ENCODE measurements around the gene PDX1. TPM values are rescaled to one million over a fixed set of nuclear protein-coding genes. Genes with fewer than 3 reads are reported as not detected.
A peak's percentile ranks its signal among the peaks of the same experiment; 100 is the strongest.

The PDX1 gene
- total RNA-seq, 1 experiment from 2014 or later: 3.4 TPM

DNA sequence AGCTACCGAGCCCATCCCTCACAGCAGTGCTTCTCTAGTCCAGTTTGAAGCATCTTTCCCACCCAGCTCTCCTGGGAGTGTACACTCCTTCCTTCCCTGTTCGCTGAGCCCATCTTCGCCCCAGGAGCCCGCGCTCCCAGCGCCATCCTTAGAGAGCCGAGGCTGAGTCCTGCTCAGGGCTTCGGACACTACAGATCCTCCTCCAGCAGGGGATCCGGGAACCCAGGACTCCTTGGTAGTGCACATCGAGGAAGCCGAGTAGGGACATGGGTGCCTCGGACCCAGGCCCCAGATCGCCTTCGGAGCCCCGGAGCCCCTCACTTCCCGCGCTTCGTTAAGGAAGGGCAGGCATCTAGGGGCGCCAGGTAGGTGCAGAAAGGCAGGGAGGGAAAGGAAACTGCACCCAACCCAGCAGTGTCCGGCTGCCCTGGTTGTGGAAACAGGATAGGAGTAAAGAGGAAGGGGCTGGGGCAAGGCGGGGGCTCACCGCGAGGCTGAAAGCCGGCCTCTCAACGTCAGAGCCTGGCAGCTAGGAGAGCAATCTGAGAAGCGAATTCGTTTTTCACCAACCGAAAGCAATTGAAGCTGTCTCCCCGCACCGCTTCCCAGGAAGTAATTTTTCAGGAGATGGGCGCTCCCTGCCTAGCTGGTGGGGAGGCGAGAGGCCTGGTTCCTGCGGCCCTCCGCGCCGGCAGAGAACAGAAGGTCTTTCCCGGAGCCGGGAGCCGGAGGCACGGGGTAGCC is 1.0 kb downstream of the PDX1 start:
- POLR2A ChIA-PET: no interaction called here
- peak overlapping the region; percentile 55 to 68 for H3K4me3 ChIP-seq (ENCODE audit: low read depth in 2 of 2, low read length in 2 of 2)
- CTCF ChIA-PET: no interaction called here
- in situ Hi-C loops (cut with HindIII; ENCODE audit: low pct_unique_long_range_greater_than_20kb, low sequenced_read_pairs): no loop called here
- ATAC-seq: peak; percentile 54
- no peaks in the 10 kb centered on the region for H3K36me3 ChIP-seq (ENCODE audit: control insufficient read depth, insufficient read depth, low read length)
- H3K27ac ChIP-seq (ENCODE audit: low read length): peak overlapping the region; percentile 82
- BruUV-seq (replicated peaks): no TSS peak
- TF ChIP-seq TCF7L2 (IDR thresholded peaks at IDR 0.05; ENCODE audit: low read depth, low read length): no peak
- TF ChIP-seq, protein P1, sequence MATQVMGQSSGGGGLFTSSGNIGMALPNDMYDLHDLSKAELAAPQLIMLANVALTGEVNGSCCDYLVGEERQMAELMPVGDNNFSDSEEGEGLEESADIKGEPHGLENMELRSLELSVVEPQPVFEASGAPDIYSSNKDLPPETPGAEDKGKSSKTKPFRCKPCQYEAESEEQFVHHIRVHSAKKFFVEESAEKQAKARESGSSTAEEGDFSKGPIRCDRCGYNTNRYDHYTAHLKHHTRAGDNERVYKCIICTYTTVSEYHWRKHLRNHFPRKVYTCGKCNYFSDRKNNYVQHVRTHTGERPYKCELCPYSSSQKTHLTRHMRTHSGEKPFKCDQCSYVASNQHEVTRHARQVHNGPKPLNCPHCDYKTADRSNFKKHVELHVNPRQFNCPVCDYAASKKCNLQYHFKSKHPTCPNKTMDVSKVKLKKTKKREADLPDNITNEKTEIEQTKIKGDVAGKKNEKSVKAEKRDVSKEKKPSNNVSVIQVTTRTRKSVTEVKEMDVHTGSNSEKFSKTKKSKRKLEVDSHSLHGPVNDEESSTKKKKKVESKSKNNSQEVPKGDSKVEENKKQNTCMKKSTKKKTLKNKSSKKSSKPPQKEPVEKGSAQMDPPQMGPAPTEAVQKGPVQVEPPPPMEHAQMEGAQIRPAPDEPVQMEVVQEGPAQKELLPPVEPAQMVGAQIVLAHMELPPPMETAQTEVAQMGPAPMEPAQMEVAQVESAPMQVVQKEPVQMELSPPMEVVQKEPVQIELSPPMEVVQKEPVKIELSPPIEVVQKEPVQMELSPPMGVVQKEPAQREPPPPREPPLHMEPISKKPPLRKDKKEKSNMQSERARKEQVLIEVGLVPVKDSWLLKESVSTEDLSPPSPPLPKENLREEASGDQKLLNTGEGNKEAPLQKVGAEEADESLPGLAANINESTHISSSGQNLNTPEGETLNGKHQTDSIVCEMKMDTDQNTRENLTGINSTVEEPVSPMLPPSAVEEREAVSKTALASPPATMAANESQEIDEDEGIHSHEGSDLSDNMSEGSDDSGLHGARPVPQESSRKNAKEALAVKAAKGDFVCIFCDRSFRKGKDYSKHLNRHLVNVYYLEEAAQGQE (IDR thresholded peaks at IDR 0.05; ENCODE audit: insufficient read depth in 1 of 2, low read depth in 2 of 2, low read length in 1 of 2): no peak
- TF ChIP-seq POLR2AphosphoS5 (IDR thresholded peaks at IDR 0.05; ENCODE audit: low read depth, low read length): no peak
- TF ChIP-seq, protein P2, sequence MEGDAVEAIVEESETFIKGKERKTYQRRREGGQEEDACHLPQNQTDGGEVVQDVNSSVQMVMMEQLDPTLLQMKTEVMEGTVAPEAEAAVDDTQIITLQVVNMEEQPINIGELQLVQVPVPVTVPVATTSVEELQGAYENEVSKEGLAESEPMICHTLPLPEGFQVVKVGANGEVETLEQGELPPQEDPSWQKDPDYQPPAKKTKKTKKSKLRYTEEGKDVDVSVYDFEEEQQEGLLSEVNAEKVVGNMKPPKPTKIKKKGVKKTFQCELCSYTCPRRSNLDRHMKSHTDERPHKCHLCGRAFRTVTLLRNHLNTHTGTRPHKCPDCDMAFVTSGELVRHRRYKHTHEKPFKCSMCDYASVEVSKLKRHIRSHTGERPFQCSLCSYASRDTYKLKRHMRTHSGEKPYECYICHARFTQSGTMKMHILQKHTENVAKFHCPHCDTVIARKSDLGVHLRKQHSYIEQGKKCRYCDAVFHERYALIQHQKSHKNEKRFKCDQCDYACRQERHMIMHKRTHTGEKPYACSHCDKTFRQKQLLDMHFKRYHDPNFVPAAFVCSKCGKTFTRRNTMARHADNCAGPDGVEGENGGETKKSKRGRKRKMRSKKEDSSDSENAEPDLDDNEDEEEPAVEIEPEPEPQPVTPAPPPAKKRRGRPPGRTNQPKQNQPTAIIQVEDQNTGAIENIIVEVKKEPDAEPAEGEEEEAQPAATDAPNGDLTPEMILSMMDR (IDR thresholded peaks at IDR 0.05): no peak
- TF ChIP-seq SIN3A (IDR thresholded peaks at IDR 0.05; ENCODE audit: borderline replicate concordance, insufficient read depth, low read depth, low read length): no peak
- intact Hi-C loops (cut with micrococcal nuclease; ENCODE audit: unreplicated experiment): no loop called here
- H3K4me1 ChIP-seq (ENCODE audit: control insufficient read depth, insufficient read depth, low read length): 0 out of 2 replicates have a peak, but pooled peaks cover 3% of the 10 kb centered on the region
- H3K27me3 ChIP-seq (ENCODE audit: control insufficient read depth, insufficient read depth, low read length): no peaks in the 10 kb centered on the region
- no peak for DNase-seq (ENCODE audit: low read depth, low spot score)
- H3K9me3 ChIP-seq (ENCODE audit: control insufficient read depth, insufficient read depth, low read depth, low read length): no peaks in the 10 kb centered on the region

- in situ Hi-C loops (cut with HindIII; ENCODE audit: low pct_unique_long_range_greater_than_20kb, low sequenced_read_pairs) (no loop called here), intact Hi-C loops (cut with micrococcal nuclease; ENCODE audit: unreplicated experiment) (no loop called here)
- Histone ChIP-seq H3K4me1 (ENCODE audit: control insufficient read depth, insufficient read depth, low read length) (0 out of 2 replicates have a peak, but pooled peaks cover 3% of the 10 kb centered on the region), H3K4me3 (ENCODE audit: low read depth in 2 of 2, low read length in 2 of 2) (peak overlapping the region; percentile 55 to 68), H3K27me3 (ENCODE audit: control insufficient read depth, insufficient read depth, low read length) (no peaks in the 10 kb centered on the region), H3K36me3 (ENCODE audit: control insufficient read depth, insufficient read depth, low read length) (no peaks in the 10 kb centered on the region), H3K9me3 (ENCODE audit: control insufficient read depth, insufficient read depth, low read depth, low read length) (no peaks in the 10 kb centered on the region), H3K27ac (ENCODE audit: low read length) (peak overlapping the region; percentile 82)
- TF ChIP-seq SIN3A (IDR thresholded peaks at IDR 0.05; ENCODE audit: borderline replicate concordance, insufficient read depth, low read depth, low read length) (no peak), POLR2AphosphoS5 (IDR thresholded peaks at IDR 0.05; ENCODE audit: low read depth, low read length) (no peak), TCF7L2 (IDR thresholded peaks at IDR 0.05; ENCODE audit: low read depth, low read length) (no peak)
- TF ChIP-seq, protein P1 (IDR thresholded peaks at IDR 0.05; ENCODE audit: insufficient read depth in 1 of 2, low read depth in 2 of 2, low read length in 1 of 2): no peak
- TF ChIP-seq, protein P2 (IDR thresholded peaks at IDR 0.05): no peak
- ATAC-seq (peak; percentile 17), DNase-seq (ENCODE audit: low read depth, low spot score) (no peak)
- ChIA-PET POLR2A (no interaction called here), CTCF (no interaction called here)
- no TSS peak for BruUV-seq (replicated peaks)
Measured at GRCh38 chr13:27921421-27921960, 1.7 kb downstream of the PDX1 start.
